ENCODE measurements around the gene WNT16. TPM values are rescaled to one million over a fixed set of nuclear protein-coding genes. Genes with fewer than 3 reads are reported as not detected.

WNT16 gene
- total RNA-seq, 1 donor: under 0.01 TPM

DNA sequence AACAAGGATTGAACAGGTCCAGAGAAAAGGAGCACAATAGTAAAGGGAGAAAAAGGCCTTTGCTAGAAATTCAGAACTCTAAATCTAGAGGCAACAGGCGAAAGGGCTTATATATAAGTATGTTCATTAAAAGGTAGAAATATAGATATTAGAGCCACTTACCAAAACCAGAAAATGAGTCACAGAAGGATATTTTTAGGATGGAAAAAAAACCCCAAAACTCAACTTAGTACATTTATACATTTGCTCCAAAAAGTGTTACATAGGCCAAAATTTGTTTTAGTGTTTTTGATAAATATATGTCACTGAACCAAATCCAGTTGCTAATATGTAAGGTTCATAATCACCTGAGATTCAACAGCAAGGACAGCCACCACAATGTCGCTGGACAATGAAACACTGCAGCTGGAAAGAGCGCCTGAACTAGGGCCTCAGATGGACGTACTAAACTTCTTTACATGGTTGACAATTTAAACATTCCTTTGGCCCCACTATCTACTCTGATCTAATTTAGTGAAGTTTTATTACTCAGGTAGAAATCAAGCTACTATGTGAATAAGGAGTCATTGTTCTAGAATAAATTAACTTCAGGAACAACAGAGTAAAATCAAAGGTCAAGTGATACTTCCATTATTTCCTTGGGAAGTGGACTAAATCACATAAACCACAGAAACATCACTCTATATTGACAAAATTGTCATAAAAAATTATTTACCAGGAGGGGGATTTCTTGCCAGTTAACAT, 56.4 kb downstream of the WNT16 start:
- TF ChIP-seq, protein P1, sequence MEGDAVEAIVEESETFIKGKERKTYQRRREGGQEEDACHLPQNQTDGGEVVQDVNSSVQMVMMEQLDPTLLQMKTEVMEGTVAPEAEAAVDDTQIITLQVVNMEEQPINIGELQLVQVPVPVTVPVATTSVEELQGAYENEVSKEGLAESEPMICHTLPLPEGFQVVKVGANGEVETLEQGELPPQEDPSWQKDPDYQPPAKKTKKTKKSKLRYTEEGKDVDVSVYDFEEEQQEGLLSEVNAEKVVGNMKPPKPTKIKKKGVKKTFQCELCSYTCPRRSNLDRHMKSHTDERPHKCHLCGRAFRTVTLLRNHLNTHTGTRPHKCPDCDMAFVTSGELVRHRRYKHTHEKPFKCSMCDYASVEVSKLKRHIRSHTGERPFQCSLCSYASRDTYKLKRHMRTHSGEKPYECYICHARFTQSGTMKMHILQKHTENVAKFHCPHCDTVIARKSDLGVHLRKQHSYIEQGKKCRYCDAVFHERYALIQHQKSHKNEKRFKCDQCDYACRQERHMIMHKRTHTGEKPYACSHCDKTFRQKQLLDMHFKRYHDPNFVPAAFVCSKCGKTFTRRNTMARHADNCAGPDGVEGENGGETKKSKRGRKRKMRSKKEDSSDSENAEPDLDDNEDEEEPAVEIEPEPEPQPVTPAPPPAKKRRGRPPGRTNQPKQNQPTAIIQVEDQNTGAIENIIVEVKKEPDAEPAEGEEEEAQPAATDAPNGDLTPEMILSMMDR (IDR thresholded peaks at IDR 0.05; ENCODE audit: extremely low read depth, low read depth, low read length): no peak
- Histone ChIP-seq H3K4me1 (ENCODE audit: insufficient read depth, low read length) (peaks cover 8% of the 10 kb centered on the region), H3K27me3 (ENCODE audit: insufficient read depth, low read length) (no peaks in the 10 kb centered on the region), H4K20me1 (ENCODE audit: insufficient read depth, low read length) (peaks cover 51% of the 10 kb centered on the region), H2AFZ (ENCODE audit: low read length) (no peak overlapping the region), H3K9me3 (ENCODE audit: low read depth, low read length) (no peaks in the 10 kb centered on the region), H3K27ac (ENCODE audit: low read depth, low read length) (peak overlapping the region; percentile 3), H3K4me2 (ENCODE audit: insufficient read depth, low read length) (no peak overlapping the region), H3K4me3 (ENCODE audit: insufficient read depth, low read length) (no peak overlapping the region), H3K36me3 (ENCODE audit: insufficient read depth, low read length) (peaks cover 3% of the 10 kb centered on the region), H3K79me2 (ENCODE audit: insufficient read depth, low read length) (peaks cover 96% of the 10 kb centered on the region)
- no peak for DNase-seq (ENCODE audit: insufficient read length, low spot score, missing footprints)

DNA sequence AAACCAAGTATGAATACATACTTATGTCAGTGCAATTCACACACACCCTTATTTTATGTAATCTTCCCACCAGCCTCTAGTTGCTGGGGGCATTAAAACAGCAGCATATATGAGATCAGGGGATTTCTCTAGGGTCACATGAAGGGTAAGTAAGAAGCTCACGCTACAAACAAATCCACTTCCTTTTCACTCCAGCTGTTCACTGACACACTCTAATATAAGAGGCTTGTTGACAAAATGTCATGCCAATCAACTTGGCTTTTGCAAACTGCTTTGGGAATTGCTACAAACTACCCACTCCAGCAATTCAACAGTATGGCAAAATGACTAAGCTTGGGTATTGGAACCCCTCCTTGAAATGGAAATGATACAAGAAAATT, 57.0 kb downstream of the WNT16 start:
- Histone ChIP-seq H4K20me1 (ENCODE audit: insufficient read depth, low read length) (peaks cover 51% of the 10 kb centered on the region), H3K4me1 (ENCODE audit: insufficient read depth, low read length) (peaks cover 8% of the 10 kb centered on the region), H3K4me2 (ENCODE audit: insufficient read depth, low read length) (no peak overlapping the region), H2AFZ (ENCODE audit: low read length) (no peak overlapping the region), H3K4me3 (ENCODE audit: insufficient read depth, low read length) (no peak overlapping the region), H3K9me3 (ENCODE audit: low read depth, low read length) (no peaks in the 10 kb centered on the region), H3K36me3 (ENCODE audit: insufficient read depth, low read length) (peaks cover 2% of the 10 kb centered on the region), H3K79me2 (ENCODE audit: insufficient read depth, low read length) (peaks cover 98% of the 10 kb centered on the region), H3K27ac (ENCODE audit: low read depth, low read length) (peak overlapping the region; percentile 3), H3K27me3 (ENCODE audit: insufficient read depth, low read length) (no peaks in the 10 kb centered on the region)
- TF ChIP-seq, protein P1 (IDR thresholded peaks at IDR 0.05; ENCODE audit: extremely low read depth, low read depth, low read length): no peak
- no peak for DNase-seq (ENCODE audit: insufficient read length, low spot score, missing footprints)

DNA sequence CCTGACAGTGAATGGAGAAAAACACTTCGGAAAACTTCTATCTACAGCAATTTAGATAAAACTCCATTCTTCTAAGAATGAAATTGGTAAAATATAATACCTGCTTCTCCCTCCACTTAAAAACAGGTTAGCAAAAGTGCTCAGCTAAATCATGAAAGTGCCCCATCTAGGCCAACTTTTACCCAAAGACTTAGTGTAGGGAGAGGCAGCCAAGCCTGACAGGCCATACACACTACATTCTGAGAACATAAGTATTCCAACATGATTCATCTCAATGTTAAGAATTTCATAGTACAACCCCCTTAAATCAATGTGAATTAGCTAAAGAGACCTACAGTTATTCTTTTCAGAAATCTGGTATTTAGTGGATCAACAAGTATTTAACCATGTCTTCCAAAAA, 60.1 kb downstream of the WNT16 start:
- Histone ChIP-seq H3K4me1 (ENCODE audit: insufficient read depth, low read length) (peaks cover 8% of the 10 kb centered on the region), H3K27ac (ENCODE audit: low read depth, low read length) (no peak overlapping the region), H2AFZ (ENCODE audit: low read length) (no peak overlapping the region), H3K4me3 (ENCODE audit: insufficient read depth, low read length) (no peak overlapping the region), H4K20me1 (ENCODE audit: insufficient read depth, low read length) (peaks cover 56% of the 10 kb centered on the region), H3K9me3 (ENCODE audit: low read depth, low read length) (no peaks in the 10 kb centered on the region), H3K79me2 (ENCODE audit: insufficient read depth, low read length) (peaks cover 99% of the 10 kb centered on the region), H3K36me3 (ENCODE audit: insufficient read depth, low read length) (peaks cover 10% of the 10 kb centered on the region), H3K4me2 (ENCODE audit: insufficient read depth, low read length) (no peak overlapping the region), H3K27me3 (ENCODE audit: insufficient read depth, low read length) (no peaks in the 10 kb centered on the region)
- DNase-seq (ENCODE audit: insufficient read length, low spot score, missing footprints): no peak
- TF ChIP-seq, protein P1 (IDR thresholded peaks at IDR 0.05; ENCODE audit: extremely low read depth, low read depth, low read length): no peak

DNA sequence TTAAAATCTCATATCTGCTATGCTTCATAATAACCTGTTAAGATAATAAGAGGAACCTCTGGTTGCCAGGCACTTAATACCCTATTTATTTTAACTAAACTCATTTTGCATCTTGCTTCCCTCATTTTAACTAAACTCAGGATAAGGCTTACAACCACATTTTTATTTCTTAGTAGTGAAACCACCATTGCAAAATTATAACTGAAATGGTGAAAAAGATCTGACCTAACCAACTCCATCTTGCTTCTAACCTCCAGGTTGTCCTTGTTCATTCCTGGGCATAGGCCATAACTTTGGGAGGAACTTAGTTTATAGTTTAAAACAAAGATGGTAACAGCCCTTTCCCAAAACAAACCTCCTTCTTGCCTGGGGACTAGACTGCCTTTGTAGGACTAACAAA, 61.3 kb downstream of the WNT16 start:
- H3K9me3 ChIP-seq (ENCODE audit: low read depth, low read length): no peaks in the 10 kb centered on the region
- H2AFZ ChIP-seq (ENCODE audit: low read length): no peak overlapping the region
- H3K4me2 ChIP-seq (ENCODE audit: insufficient read depth, low read length): no peak overlapping the region
- peaks cover 10% of the 10 kb centered on the region for H3K36me3 ChIP-seq (ENCODE audit: insufficient read depth, low read length)
- peaks cover 49% of the 10 kb centered on the region for H4K20me1 ChIP-seq (ENCODE audit: insufficient read depth, low read length)
- peaks cover 99% of the 10 kb centered on the region for H3K79me2 ChIP-seq (ENCODE audit: insufficient read depth, low read length)
- peaks cover 14% of the 10 kb centered on the region for H3K4me1 ChIP-seq (ENCODE audit: insufficient read depth, low read length)
- DNase-seq (ENCODE audit: insufficient read length, low spot score, missing footprints): no peak
- no peak overlapping the region for H3K27ac ChIP-seq (ENCODE audit: low read depth, low read length)
- TF ChIP-seq, protein P1 (IDR thresholded peaks at IDR 0.05; ENCODE audit: extremely low read depth, low read depth, low read length): no peak
- H3K27me3 ChIP-seq (ENCODE audit: insufficient read depth, low read length): no peaks in the 10 kb centered on the region
- no peak overlapping the region for H3K4me3 ChIP-seq (ENCODE audit: insufficient read depth, low read length)
